Stimulated activated CD4-positive, alpha-beta T cell treated with anti-CD3 and anti-CD28 coated beads, TNF-alpha, amount 100 ng/mL, for 4 hours (primary cell): ENCODE data around the gene DNASE1.
A peak's percentile ranks its signal among the peaks of the same experiment; 100 is the strongest.
"Not testable (repeated sequence)": the region's sequence is repeated elsewhere in the genome, so short reads cannot be mapped to it uniquely, and the experiment has no call there.

Experiments
- DNase-seq, 3 experiments: peaks; one replicate each; pipeline ENCODE4 v3.0.0-alpha.2; 2020; ENCODE audit warnings: low read depth in 3 of 3

Gene DNASE1, protein sequence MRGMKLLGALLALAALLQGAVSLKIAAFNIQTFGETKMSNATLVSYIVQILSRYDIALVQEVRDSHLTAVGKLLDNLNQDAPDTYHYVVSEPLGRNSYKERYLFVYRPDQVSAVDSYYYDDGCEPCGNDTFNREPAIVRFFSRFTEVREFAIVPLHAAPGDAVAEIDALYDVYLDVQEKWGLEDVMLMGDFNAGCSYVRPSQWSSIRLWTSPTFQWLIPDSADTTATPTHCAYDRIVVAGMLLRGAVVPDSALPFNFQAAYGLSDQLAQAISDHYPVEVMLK

DNA sequence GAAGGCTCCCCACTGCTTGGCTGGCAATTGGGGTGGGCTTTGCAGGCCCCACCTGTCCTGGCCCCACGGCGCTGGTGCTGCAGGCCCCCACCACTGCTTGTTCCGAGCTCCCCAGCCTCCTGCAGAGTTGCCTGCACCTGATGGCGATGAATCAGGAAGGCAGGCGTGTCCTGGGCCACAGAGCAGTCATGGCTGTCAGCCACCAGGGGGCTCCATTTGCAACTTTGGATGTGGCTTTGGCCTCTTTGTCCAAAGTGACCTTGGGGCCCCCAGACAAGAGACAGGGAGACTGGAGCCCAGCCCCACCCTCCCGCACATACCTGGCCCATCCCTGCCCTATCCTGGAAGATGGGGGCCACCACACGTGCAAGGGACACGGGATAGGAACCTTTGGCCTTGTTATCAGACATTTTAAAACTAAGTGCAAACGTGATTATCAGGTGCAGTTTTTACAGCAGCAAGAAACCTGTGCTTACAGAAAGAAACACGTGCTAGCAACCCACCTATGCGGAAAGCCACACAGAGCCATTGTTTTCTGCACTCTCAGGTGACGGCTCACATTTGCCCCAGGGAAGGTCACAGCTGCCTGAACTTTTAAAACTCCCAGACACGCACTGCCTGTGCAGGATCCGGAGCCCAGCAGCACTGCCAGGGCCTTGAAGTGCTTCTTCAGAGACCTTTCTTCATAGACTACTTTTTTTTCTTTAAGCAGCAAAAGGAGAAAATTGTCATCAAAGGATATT, at the start of gene DNASE1:
TSS of gene DNASE1 (plus strand) at position 443 of the 743 bp plus-strand sequence. CDS start 683 bp downstream, outside the sequence.
- DNase-seq: peak in 2 of 3 experiments; percentile 22 to 38

DNA sequence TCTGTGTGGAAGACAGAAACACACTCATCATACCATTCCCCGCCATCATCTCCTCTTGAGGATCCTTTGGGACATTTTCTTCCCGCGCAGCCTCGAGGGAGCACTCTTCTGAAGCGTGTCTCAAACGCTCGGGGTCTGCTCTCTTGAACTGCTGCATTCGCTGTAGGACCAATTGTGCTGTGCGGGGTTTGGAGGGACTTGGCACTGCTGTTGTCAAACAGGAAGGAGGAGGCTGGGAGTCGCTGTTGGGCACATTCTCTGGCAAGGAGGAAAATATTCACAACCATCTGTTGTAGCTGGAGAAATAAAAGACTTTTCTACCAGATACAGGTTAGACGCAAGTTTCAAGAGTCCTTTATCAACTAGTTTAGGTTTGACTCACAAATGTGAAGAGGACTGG, 48.0 kb upstream of the DNASE1 start:
- no peak for DNase-seq

- no peak for DNase-seq
Measured at GRCh38 chr16:3607161-3607560, 47.3 kb upstream of the DNASE1 start.

DNA sequence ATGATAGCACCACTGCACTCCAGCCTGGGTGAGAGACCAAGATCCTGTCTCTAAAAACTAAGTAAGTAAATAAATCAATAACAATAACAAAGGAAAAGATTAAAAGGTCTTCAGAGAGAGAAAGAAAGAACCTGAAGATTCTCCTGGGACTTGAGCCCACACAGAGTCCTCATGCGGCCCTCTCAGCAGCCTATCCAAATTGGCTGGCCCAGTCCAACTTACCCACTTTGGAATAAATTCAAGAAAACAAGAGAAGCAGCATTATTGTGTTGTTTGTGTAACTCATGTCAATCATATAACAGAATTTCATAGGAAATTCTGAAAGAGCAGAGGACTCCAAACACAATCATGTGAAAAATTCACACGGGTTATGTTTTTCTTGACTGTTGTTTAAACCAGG, 46.9 kb upstream of the DNASE1 start:
- DNase-seq: no peak

- no peak for DNase-seq
Measured at GRCh38 chr16:3608069-3608468, 46.4 kb upstream of the DNASE1 start.

DNA sequence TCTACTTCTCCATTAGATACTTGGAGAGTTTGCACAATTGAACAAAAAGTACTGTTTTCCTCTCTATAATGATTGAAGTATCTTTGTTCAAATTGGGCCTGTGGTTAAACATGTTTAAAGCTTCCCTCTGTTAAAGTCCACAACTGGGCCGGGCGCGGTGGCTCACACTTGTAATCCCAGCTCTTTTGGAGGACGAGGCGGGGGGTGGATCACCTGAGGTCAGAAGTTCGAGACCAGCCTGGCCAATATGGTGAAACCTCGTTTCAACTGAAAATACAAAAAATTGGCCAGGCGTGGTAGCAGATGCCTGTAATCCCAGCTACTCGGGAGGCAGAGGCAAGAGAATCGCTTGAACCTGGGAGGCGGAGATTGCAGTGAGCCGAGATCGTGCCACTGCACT, 45.5 kb upstream of the DNASE1 start:
- DNase-seq: not testable (repeated sequence)

GRCh38 chr16:3609895-3610697, 44.4 kb upstream of the DNASE1 start:
- no peak for DNase-seq

DNA sequence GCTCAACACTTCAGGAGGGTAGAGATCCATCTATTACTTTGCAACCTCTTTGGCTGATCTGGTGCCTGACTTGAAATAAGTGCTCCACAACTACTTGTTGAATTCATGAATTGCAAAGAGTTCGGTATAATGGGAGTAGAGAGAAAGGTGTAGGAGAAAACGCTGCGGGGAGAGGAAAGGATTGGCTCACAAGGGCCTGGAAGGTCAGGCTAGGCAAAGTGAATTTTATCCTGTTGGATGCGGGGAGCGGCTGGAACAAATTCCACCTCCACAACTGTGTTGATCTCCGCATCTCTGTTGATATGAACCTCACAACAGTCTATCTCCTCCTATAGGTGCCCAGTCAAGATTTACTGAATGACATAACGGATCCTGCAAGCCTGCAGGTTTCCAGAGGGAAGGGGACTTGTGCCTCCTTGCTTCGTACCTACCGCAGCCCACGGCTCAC, 43.8 kb upstream of the DNASE1 start:
- no peak for DNase-seq

DNA sequence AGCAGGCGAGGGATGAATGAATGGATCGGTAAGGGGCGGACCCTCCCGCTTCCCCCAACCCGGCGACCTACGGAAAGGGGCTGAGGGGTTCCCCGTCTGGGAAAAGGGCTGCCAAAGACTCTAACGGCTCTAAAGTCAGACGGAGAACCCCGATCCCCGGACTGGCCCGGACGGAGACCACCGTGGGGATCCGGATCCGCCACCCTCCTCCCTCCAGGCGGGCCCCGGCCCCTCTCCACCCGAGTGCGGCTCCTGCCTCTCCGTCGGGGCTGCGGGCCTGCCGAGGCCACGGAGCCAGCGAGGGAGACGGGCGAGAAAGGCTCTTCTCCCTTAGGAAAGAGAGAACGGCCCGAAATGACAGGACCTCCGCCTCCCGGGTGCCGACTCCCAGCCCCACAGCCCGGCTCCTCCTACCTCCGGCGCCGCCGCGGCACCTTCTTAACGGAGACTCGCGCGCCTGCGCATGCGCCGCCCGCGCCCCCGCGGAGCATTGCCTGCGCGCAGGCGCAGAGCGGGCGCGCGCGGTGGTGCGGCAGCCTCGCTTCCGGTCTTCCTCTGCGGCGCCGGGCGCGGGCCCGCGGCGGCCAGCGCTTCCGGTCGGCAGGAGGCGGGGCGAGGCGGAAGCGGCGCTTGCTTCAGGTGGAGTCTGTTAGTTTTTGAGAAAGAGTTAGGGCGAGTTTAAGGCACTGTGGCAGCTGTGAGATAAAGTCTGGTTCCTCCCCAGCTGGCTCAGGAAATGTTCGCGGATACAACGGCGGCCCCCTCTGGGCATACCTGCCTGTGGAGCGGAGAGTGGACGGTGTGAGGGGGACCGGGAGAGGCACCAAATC, 43.1 kb upstream of the DNASE1 start, which contains the start of gene SLX4:
TSS of gene SLX4 (minus strand) at position 461 of the 830 bp plus-strand sequence. CDS start 2,642 bp downstream, outside the sequence.
- peak; percentile 79 to 83 (median 81) for DNase-seq

- DNase-seq: no peak
Measured at GRCh38 chr16:3612510-3613466, 41.7 kb upstream of the DNASE1 start.

- no peak for DNase-seq
Measured at GRCh38 chr16:3618769-3619141, 35.7 kb upstream of the DNASE1 start.

DNA sequence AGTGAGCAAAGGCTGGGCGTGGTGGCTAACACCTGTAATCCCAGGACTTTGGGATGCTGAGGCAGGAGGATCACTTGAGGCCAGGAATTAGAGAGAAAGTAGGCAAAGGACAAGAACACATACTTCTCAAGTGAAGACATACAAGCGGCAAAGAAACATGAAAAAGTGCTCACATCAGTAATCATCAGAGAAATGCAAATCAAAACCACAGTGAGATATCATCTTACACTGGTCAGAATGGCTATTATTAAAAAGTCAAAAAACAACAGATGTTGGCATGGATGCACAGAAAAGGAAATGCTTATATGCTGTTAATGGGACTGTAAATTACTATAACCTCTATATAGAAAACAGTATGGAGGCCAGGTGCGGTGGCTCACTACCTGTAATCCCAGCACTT, 30.8 kb upstream of the DNASE1 start:
- no peak for DNase-seq

- no peak for DNase-seq
Measured at GRCh38 chr16:3625331-3625730, 29.2 kb upstream of the DNASE1 start.

GRCh38 chr16:3625911-3626732, 28.4 kb upstream of the DNASE1 start:
- DNase-seq: no peak

DNA sequence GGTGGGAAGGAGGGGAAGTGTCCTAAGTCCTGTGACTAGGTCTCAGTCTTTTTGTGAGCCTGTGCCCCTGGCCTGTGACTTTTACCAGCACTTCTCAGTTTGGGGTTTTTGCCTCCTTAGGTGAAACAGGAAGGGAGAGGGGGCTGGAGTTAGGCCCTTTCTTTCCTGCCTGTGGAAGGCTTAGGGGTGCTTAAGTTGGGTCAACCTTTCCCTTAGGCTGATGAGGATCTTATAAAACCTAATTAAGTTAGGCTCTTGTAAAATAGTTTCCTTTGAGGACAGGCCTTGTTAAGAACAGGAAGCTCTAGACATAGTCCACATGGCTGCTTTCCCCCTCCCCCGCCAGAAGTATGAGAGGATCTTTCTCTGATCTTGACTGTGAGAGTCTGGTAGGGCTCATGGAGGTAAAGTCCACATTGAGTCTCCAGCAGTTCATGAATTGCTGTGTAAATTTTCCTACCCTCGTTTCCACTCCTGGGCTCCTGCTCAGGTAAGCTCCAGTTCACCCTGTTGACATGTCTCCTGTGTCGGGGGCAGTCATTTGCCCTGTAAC, 17.0 kb upstream of the DNASE1 start:
- peak in 1 of 3 experiments; percentile 3 for DNase-seq

GRCh38 chr16:3638916-3639644, 15.4 kb upstream of the DNASE1 start:
- DNase-seq: no peak

- no peak for DNase-seq
Measured at GRCh38 chr16:3640207-3640606, 14.3 kb upstream of the DNASE1 start.
